Neural progenitor cell (in vitro differentiated cells): ENCODE data around the gene CCR6.
A peak's percentile ranks its signal among the peaks of the same experiment; 100 is the strongest.

Experiments
- CTCF ChIP-seq: fragments of 200-600 bp; sonication (generic); IDR thresholded peaks from 2 replicates; pipeline ENCODE4 v1.5.1; 2017; ENCODE audit warnings: antibody characterized with exemption, mild to moderate bottlenecking
- EZH2 ChIP-seq: fragments of 200-600 bp; sonication (generic); IDR thresholded peaks from 2 replicates; pipeline ENCODE4 v1.6.1; 2017; ENCODE audit warnings: antibody characterized with exemption, mild to moderate bottlenecking, moderate library complexity
- EZH2phosphoT487 ChIP-seq: fragments of 200-600 bp; sonication (generic); IDR thresholded peaks from 2 replicates; pipeline ENCODE4 v1.6.1; 2017; ENCODE audit warnings: antibody characterized with exemption

- TF ChIP-seq CTCF, result peak; percentile 38
- no peak for TF ChIP-seq EZH2phosphoT487
- no peak for TF ChIP-seq EZH2
Observed at GRCh38 chr6:167115054-167115453, 7.8 kb upstream of the CCR6 start.
